Right lobe of liver (tissue), 6 donors: ENCODE data around the gene SENP6. TPM values are rescaled to one million over a fixed set of nuclear protein-coding genes. Genes with fewer than 3 reads are reported as not detected.
"Not testable (repeated sequence)": the region's sequence is repeated elsewhere in the genome, so short reads cannot be mapped to it uniquely, and the experiment has no call there.

Source experiments
- ATAC-seq, 4 donors: fragments of 200-7000 bp; cut with Tn5 transposase; one replicate each; pipeline ENCODE4 v1.9.1; 2020; ENCODE audit warnings: mild to moderate bottlenecking in 4 of 4, moderate library complexity in 4 of 4
- DNase-seq, 3 donors: peaks; one replicate each; pipeline ENCODE4 v3.0.0-alpha.2; 2020
- H3K27ac ChIP-seq, 3 donors: fragments of 200-600 bp; one replicate each; pipeline ENCODE4 v1.8.0; 2022
- H3K27me3 ChIP-seq, 2 donors: fragments of 200-600 bp; one replicate each; pipeline ENCODE4 v1.8.0; 2022
- H3K36me3 ChIP-seq, 4 donors: fragments of 200-600 bp; sonication (generic) in 1 of 4; one replicate each; pipeline versions ENCODE4 v1.5.1 to v1.8.0; 2017 to 2022; ENCODE audit warnings: control low read depth in 1 of 4
- H3K4me1 ChIP-seq, 4 donors: fragments of 200-600 bp; sonication (generic) in 1 of 4; one replicate each; pipeline versions ENCODE4 v1.5.1 to v1.8.0; 2017 to 2022; ENCODE audit warnings: control low read depth in 1 of 4
- H3K4me3 ChIP-seq, 3 donors: fragments of 200-600 bp; one replicate each; pipeline ENCODE4 v1.8.0; 2022
- H3K9me3 ChIP-seq, 4 donors: fragments of 200-600 bp; sonication (generic) in 1 of 4; one replicate each; pipeline versions ENCODE4 v1.5.1 to v1.8.0; 2017 to 2022; ENCODE audit warnings: control low read depth in 1 of 4
- CTCF ChIP-seq, 4 donors: fragments of 200-600 bp in 3 of 4; fragments of 450-650 bp in 1 of 4; IDR thresholded peaks; one replicate each; pipeline versions ENCODE4 v1.5.1 to v1.8.0; 2016 to 2022; ENCODE audit warnings: antibody characterized with exemption in 4 of 4, mild to moderate bottlenecking in 2 of 4
- POLR2A ChIP-seq: fragments of 450-650 bp; IDR thresholded peaks from one replicate; pipeline ENCODE4 v1.6.1; 2017; ENCODE audit warnings: antibody characterized with exemption, mild to moderate bottlenecking
- WGBS: methylation state at CpG from one replicate; pipeline ENCODE4 v1.1.6; 2018; ENCODE audit warnings: low coverage, low lambda C conversion rate; ENCODE audit not compliant: insufficient coverage; ENCODE audit errors: missing lambda C conversion rate; 5-methylcytosine and 5-hydroxymethylcytosine counted together
- intact Hi-C, 2 donors: fragments of 100-400 bp; cut with DNase I; formaldehyde crosslinking; loops; one replicate each; pipeline versions ENCODE4 v1.11.2 to v1.14.1; 2022
- total RNA-seq, 6 experiments: library from RNA; depleted of rRNA in 2 of 6; stranded (reverse); fragments of >200 nt in 2 of 6; fragmentation: NEBNext Ultra II Directional in 3 of 6; extraction: Animal tissue kit (Norgen Biotek cat#: 25700) in 3 of 6; gene quantifications; one replicate each; pipeline versions ENCODE4 v1.1.0 to v1.2.4, GENCODE V29; 2016 to 2023
- donor health status: DM: no; HTN: yes; CAD: no.
- donor health status: DM: no; HTN: no; CAD: no.
- donor health status: DM: no; HTN: no; CAD: no.
- donor health status: DM: no; HTN: yes; CAD: no.
- donor health status: DM: no; HTN: yes; CAD: no.

SENP6 gene
- total RNA-seq, 6 experiments from 2014 or later = 21.8 to 43.4 (median 31.6) TPM

GRCh38 chr6:75711173-75711572, 109.5 kb downstream of the SENP6 start:
- peaks cover 0 to 56% (median 7%) of the 10 kb centered on the region in 4 donors for H3K36me3 ChIP-seq
- WGBS = 86% methylated on average over 2 of the region's 2 CpGs
- H3K27me3 ChIP-seq = no peaks in the 10 kb centered on the region
- no peaks in the 10 kb centered on the region for H3K9me3 ChIP-seq
- TF ChIP-seq CTCF (IDR thresholded peaks at IDR 0.05) (no peak), POLR2A (no peak)
- ATAC-seq (no peak), DNase-seq (no peak)
- H3K4me3 ChIP-seq = no peak overlapping the region
- H3K4me1 ChIP-seq = no peaks in the 10 kb centered on the region
- intact Hi-C loops = no loop called here
- H3K27ac ChIP-seq = no peak overlapping the region

- DNase-seq = no peak
- Histone ChIP-seq H3K9me3 (no peaks in the 10 kb centered on the region), H3K4me3 (no peak overlapping the region), H3K4me1 (no peaks in the 10 kb centered on the region), H3K27ac (no peak overlapping the region), H3K27me3 (no peaks in the 10 kb centered on the region), H3K36me3 (peaks cover 0 to 17% (median 0%) of the 10 kb centered on the region in 4 donors)
- intact Hi-C loops = no loop called here
- no peak for TF ChIP-seq CTCF (IDR thresholded peaks at IDR 0.05)
- no peak for TF ChIP-seq POLR2A
- 84% methylated on average over 3 of the region's 3 CpGs for WGBS
- no peak for ATAC-seq
Observed at GRCh38 chr6:75719133-75719532, 117.5 kb downstream of the SENP6 start.

- 88% methylated on average over 2 of the region's 2 CpGs for WGBS
- no peak for ATAC-seq
- no peak for DNase-seq
Observed at GRCh38 chr6:75723382-75723781, 121.7 kb downstream of the SENP6 start.

GRCh38 chr6:75727206-75727605, 125.5 kb downstream of the SENP6 start:
- Histone ChIP-seq H3K4me1 (no peaks in the 10 kb centered on the region), H3K9me3 (no peaks in the 10 kb centered on the region), H3K27ac (no peak overlapping the region), H3K27me3 (no peaks in the 10 kb centered on the region), H3K4me3 (no peak overlapping the region), H3K36me3 (no peaks in the 10 kb centered on the region)
- WGBS = 76% methylated on average over 2 of the region's 2 CpGs
- ATAC-seq (no peak), DNase-seq (no peak)
- intact Hi-C loops = no loop called here
- TF ChIP-seq CTCF (IDR thresholded peaks at IDR 0.05) (no peak), POLR2A (no peak)

More at GRCh38 chr6:75723382-75723781, 121.7 kb downstream of the SENP6 start:
- H3K27ac ChIP-seq = no peak overlapping the region
- H3K9me3 ChIP-seq = no peaks in the 10 kb centered on the region
- H3K27me3 ChIP-seq = no peaks in the 10 kb centered on the region
- intact Hi-C loops = no loop called here
- H3K36me3 ChIP-seq = no peaks in the 10 kb centered on the region
- no peaks in the 10 kb centered on the region for H3K4me1 ChIP-seq
- TF ChIP-seq CTCF (IDR thresholded peaks at IDR 0.05) (no peak), POLR2A (no peak)
- no peak overlapping the region for H3K4me3 ChIP-seq

- H3K4me1 ChIP-seq, DNase-seq, H3K4me3 ChIP-seq, H3K9me3 ChIP-seq, H3K27me3 ChIP-seq, H3K27ac ChIP-seq, ATAC-seq, H3K36me3 ChIP-seq, intact Hi-C loops: not testable (repeated sequence)
- 67% methylated on average over 5 of the region's 8 CpGs for WGBS
Observed at GRCh38 chr6:75731029-75731428, 129.3 kb downstream of the SENP6 start.
